IPS DF 6.9 (cell line): Measurements from ENCODE around the gene TRIM66.

Source experiments
- DNase-seq: peaks from one replicate; pipeline ENCODE4 v3.0.0-alpha.2; 2013; ENCODE audit warnings: low read depth, low spot score
- H3K27ac ChIP-seq: one replicate; pipeline ENCODE4 v1.5.1; 2013; ENCODE audit warnings: low read length, control low read depth
- H3K27me3 ChIP-seq: 2 replicates; pipeline ENCODE4 v1.6.1; 2013; ENCODE audit warnings: mild to moderate bottlenecking, low read length; ENCODE audit not compliant: control insufficient read depth, insufficient read depth
- H3K36me3 ChIP-seq: 2 replicates; pipeline ENCODE4 v1.6.1; 2013; ENCODE audit warnings: low read length; ENCODE audit not compliant: control insufficient read depth, insufficient read depth
- H3K4me1 ChIP-seq: 2 replicates; pipeline ENCODE4 v1.6.1; 2013; ENCODE audit warnings: low read length; ENCODE audit not compliant: control insufficient read depth, insufficient read depth
- H3K4me3 ChIP-seq: 2 replicates; pipeline ENCODE4 v1.5.1; 2013; ENCODE audit warnings: mild to moderate bottlenecking, low read length
- H3K9me3 ChIP-seq: 2 replicates; pipeline ENCODE4 v1.6.1; 2013; ENCODE audit warnings: low read length, inconsistent platforms; ENCODE audit not compliant: control insufficient read depth, insufficient read depth
- WGBS: extraction: QIAGEN DNeasy Blood & Tissue Kit; methylation state at CpG from one replicate; pipeline ENCODE4 v1.1.7; 2013; ENCODE audit warnings: mixed read lengths, missing lambda C conversion rate; ENCODE audit not compliant: insufficient read length, insufficient coverage; 5-methylcytosine and 5-hydroxymethylcytosine counted together

The TRIM66 gene

DNA sequence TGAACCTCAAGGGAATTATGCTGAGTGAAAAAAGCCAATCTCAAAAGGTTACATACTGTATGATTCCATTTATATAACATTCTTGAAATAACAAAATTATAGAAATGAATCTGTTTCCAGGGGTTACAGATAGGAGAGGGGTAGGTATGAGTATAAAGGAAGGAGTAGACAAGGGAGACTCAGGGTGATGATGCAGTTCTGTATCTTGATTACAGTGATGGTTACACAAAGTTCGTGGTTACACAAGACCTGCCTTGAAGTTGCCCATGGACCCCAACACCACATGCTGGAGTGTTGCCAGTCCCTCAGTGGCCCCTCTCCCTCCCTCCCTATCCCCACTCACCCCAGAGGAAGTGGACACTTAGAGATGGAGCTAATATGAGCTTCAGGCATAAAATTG is 108.7 kb downstream of the TRIM66 start:
- Histone ChIP-seq H3K27me3 (no peaks in the 10 kb centered on the region; the same call in 1 of the 2 replicates), H3K4me3 (no peak overlapping the region), H3K4me1 (no peaks in the 10 kb centered on the region), H3K27ac (no peak overlapping the region), H3K36me3 (no peaks in the 10 kb centered on the region), H3K9me3 (no peaks in the 10 kb centered on the region)
- no CpG with 5 or more reads among the region's 1 CpG for WGBS
- DNase-seq = no peak

DNA sequence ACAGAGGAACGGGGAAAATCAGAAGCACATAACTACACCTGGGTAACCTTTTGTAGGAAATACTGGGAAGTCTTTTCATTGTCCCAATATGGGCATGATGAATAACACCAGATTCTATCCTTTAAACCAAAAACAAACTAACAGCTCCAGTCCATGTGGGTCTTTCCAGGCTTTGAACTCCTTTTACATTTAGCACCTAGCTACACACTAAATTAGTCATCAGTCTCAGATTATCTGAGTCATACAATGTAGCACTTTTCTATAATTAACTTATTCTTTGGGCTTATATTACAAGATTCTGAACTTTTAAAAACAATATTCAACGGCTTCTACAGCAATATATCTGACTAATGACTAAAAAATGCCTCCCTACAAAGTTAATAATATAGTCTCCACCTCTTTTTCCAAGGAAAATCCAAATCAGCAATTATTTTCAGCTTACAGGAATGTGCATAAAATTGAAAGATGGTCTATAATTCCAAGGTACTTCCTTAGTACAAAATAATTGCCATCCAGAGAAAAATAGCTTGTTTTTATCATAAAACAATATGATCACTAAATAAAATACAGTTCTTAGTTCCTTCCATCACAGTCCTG is 114.8 kb downstream of the TRIM66 start:
- Histone ChIP-seq H3K9me3 (no peaks in the 10 kb centered on the region), H3K27ac (no peak overlapping the region), H3K36me3 (no peaks in the 10 kb centered on the region), H3K4me3 (no peak overlapping the region), H3K4me1 (no peaks in the 10 kb centered on the region), H3K27me3 (no peaks in the 10 kb centered on the region)
- DNase-seq = no peak
- WGBS = no CpG with 5 or more reads among the region's 2 CpGs

DNA sequence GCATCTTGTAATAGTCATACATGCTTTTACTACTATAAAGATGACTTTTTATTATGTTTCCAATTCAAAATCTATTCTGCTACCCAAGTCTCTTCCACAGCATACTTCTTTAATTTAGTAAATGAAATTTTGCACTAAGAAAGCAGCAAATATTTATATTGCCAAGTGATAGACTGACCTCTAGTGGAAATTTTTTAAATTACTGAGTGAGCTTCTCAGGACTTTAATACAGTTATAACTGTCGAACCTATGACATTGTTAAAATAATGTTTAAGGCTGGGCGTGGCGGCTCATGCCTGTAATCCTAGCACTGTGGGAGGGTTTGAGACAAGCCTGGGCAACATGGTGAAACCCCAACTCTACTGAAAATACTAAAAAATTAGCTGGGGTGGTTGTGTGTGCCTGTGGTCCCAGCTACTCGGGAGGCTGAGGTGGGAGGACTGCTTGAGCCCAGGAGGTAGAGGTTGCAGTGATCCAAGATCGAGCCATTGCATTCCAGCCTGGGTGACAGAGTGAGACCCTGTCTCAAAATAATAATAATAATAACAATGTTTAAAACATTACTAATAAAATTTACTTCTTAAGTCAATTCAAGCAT is 115.8 kb downstream of the TRIM66 start:
- Histone ChIP-seq H3K4me1 (no peaks in the 10 kb centered on the region), H3K27ac (no peak overlapping the region), H3K27me3 (no peaks in the 10 kb centered on the region), H3K4me3 (no peak overlapping the region), H3K36me3 (no peaks in the 10 kb centered on the region), H3K9me3 (no peaks in the 10 kb centered on the region)
- DNase-seq = no peak
- no CpG with 5 or more reads among the region's 5 CpGs for WGBS

DNA sequence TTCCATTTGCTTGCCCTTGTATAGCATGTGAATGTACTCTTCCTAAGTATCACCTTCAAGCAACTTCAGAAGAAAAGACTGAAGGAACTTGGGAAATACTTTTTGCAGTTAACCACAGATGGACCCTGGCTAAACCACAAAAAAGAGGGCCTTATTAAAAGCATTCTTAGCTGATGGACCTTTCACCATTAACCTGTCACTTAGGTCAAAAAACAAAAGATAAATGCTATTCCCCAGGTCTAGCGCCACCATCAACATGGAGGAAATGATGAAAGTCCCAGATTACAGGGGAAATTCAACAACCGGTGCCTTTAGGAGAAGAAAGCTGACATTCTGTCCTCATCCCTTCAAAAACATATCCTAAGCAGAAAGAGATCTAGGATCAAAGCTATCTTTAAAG is 117.9 kb downstream of the TRIM66 start:
- Histone ChIP-seq H3K27me3 (no peaks in the 10 kb centered on the region), H3K4me1 (no peaks in the 10 kb centered on the region), H3K9me3 (no peaks in the 10 kb centered on the region), H3K4me3 (no peak overlapping the region), H3K36me3 (no peaks in the 10 kb centered on the region), H3K27ac (no peak overlapping the region)
- DNase-seq = no peak
- WGBS = no CpG with 5 or more reads among the region's 2 CpGs
